Left kidney (tissue), 2 donors: ENCODE results near the gene MMAB. TPM values are rescaled to one million over a fixed set of nuclear protein-coding genes. Genes with fewer than 3 reads are reported as not detected.

Experiments
- DNase-seq: peaks from one replicate; pipeline ENCODE4 v3.0.0-alpha.2; 2013
- polyA plus RNA-seq: library from polyadenylated mRNA; unstranded; fragments of 120-200 nt; gene quantifications from one replicate; pipeline ENCODE4 v1.2.1, GENCODE V29; 2013; ENCODE audit not compliant: insufficient read length

MMAB gene
- polyA plus RNA-seq, 1 donor, result 35.2 TPM

DNA sequence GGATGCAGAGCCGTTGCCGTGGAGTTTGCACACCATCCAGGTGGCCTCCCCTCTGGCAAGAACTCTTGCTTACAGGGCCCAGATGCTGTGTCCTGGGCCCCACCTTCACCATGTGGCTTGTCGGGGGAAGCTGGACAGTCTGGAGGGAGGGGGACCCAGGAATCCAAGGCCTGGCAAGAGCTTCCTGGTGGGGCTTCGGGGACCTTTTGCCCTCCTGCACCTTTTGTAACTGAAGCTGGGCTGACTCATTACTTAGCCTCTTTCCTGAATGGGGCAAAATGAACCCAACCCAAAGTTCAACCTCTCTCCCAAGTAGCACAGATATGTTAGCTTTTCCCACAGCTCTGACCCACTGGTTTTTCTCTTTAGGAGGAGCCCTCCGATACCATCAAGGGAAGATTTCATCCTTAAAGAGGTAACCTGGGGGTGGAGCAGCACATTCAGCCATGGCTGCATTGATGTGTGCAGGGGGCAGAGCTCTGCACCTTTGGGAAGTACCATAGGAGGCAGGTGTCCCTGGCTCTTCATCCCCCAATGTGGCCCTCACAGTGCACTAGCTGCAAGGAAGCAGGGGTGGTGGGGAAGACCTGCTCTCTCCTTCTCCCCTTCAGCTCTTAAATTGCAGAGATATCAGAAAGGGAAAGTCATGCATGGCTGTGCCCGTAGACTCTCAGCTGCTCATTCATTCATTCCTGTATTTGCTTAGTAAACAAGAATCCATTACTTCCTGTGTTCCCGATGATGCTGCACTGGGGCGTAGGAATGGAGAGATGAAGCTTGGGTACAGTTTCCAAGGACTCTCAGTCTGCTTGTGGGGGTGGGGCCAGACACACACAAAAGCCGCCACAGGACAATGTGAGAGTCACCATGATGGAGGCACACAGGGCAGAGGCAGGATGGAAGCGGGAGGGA, 13.3 kb upstream of the MMAB start:
- DNase-seq, result no peak

GRCh38 chr12:109583733-109584132, 10.4 kb upstream of the MMAB start:
- no peak for DNase-seq

DNA sequence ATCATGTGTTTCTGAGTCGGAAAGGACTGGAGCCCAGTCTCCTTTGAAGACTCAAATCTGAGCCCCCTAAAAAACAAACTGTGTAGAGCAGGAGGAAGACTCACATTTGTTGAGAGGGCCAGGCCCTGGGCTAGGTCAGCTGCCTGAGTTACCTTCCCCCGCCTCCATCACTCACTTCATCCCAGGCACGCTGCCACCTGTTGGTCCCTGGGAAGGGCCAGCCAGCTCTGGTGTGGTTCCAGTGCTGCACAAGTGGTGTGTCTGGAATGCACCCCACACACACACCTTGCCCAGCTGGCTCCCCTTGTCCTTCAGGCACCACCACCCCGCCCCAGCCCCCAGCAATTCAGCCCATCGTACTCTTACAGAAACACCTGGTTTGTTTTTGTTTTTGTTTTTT, 9.3 kb upstream of the MMAB start:
- no peak for DNase-seq

GRCh38 chr12:109581856-109582255, 8.6 kb upstream of the MMAB start:
- DNase-seq, result no peak

GRCh38 chr12:109581334-109581691, 8.0 kb upstream of the MMAB start:
- no peak for DNase-seq

DNA sequence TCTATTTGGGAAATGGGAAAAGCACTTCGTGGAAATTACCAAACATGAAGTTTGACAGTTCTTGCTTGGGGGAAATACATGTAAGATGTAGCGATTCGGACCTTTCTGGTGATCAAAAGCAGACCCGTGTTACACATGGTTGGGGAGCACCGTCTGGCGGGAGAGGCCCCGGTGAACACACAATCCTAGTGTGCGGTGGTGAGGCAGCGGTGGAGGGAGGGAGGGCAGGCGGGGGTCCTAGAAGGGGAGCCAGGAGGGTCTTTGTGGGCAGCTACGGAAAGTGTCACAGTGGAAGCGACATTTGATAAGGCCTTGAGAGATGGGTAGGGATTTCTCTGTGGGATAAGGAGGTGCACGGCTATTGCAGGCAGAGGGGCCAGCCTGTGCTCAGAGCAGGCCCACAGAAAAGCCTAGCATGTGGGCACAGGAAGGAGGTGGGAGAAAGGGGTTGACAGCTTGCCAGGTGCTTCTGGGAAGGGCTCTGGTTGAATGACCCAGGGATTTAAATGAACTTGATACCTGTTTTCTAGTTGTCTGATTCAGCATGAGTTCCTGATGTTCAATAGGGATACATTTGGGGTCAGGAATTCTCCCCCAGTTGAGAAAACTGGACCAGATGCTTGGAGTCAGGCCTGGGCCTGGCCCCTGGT, 7.5 kb upstream of the MMAB start:
- DNase-seq, result no peak

GRCh38 chr12:109580272-109580671, 7.0 kb upstream of the MMAB start:
- no peak for DNase-seq

DNA sequence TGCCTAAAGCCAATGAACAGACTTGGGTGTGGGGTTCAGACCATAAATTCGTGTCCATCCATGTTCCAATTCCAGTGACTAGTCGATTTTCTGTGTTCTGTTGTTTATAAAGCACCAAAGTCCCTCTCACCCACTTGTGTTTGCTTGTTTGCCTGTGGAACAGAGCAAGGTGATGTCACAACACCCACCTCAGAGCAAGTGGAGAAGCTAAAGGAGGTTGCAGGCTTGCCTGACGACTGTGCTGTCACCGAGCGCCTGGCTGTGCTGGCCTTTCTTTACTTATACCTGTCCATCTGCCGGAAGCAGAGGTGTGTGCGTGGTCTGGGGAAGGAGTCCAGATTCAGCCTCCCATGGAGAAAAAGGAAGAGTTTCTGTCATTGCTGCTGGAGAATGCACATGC, 6.3 kb upstream of the MMAB start:
- no peak for DNase-seq

DNA sequence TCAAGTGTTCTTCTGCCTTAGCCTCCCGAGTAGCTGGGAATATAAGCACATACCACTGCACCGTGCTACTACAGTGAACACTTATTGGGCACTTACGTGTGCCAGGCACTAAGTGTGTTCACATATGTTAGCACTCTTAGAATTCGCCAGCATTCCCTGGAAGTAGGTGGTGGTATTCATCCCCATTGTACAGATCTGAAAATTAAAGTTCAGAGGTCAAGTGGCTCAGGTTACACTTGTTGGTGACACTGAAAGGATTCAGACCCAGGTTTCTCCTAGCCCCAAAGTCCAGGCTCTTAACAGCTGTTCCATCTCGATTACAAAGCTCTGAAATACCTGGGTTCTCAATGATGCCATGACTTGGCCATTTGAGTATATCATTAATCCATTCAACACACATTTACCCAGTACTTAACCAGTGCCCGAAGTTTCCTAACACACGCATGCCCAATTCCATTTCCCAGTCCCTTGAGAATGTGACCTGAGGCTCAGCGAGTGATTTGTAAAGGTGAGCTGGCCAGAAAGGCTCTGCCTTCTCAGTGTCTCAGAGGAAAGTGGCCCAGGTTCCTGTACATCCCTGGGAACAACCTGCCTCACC, 5.1 kb upstream of the MMAB start:
- no peak for DNase-seq

GRCh38 chr12:109577311-109577710, 4.0 kb upstream of the MMAB start:
- no peak for DNase-seq

DNA sequence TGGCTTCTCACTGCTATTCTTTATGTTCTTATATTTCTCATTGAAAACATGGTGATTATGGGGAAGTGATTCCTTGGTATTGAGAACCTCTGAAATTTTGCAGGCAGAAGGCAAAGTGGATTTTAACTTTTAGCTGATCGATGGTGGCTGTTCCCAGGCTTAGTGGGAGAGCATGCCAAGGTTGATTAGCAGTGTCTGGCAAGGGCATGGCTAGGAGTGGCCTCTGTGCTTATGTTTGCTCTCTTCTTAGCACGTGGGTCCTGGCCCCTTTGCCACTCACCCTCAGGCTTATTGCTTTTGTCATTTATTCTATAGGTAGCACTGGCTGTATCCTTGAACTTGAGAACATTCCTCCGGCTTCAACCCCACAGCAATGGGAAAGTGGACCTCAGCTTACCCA, 2.4 kb upstream of the MMAB start:
- DNase-seq, result no peak

DNA sequence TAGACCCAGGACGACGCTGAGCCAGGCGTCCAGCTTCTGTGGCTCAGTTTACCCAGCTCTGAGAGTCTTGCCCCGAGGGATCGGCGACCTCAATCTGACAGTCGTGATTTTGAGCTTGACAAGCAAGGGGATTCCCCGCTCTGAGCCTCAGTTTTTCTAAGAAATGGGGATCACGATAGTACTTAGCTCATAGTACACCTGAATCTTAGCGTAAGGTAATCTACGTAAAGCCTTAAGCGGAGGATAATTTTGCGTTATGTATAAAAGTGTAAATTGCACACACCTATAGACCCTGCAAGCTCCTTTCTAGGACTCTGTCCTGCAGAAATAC, 575 bp upstream of the MMAB start:
- DNase-seq, result no peak

DNA sequence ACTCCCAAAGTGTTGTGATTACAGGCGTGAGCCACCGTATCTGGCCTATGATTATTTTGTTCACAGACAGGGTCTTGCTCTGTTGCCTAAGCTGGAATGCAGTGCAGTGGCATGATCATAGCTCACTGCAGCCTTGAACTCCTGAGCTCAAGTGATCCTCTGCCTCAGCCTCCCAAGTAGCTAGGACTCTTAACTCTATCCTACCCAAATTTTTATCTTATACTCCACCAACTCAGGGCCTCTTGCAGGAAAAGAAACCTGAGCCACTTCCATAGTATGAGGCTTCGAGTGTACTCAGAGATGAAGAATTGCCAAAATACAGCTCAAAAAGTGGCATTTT, 828 bp downstream of the MMAB start:
- DNase-seq, result no peak

GRCh38 chr12:109571773-109572505, 1.4 kb downstream of the MMAB start:
- no peak for DNase-seq

DNA sequence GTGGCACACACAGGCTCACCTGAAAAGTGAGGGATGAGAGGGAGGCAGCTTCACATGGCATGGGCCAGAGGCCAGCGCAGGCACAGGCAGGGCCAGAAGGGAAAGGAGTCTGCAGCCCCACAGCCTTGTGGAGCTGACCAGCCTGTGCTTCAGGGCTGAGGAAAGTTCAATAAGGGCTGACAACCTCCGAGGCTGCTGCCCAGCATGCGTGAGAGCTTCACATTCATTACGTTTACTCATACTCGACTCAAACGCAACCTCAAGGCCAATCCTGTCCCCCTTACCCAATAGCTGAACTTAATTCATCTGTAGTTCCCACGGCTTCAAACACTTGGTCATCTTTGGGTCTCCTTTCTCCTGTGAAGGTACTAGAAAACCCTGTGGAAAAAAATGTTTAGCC, 4.8 kb downstream of the MMAB start:
- no peak for DNase-seq

DNA sequence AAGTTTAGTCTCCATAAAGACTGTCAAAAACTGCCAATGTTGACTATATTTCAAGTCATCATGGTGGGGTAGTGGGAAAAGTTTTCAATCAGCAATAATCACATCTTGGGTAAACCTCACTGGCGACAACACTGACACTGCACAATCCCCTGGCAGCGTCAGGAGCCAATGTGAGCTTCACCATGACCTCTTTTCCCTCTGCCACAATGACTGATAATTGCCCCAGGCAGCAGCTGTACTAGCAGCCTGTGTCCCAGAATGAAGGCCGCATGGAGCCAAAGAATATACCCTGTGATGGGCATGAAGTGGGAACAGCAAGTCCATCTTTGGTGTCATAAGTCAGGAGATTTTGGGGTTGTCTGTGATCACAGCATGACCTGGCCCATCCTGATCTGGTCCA, 5.3 kb downstream of the MMAB start:
- DNase-seq, result no peak

- DNase-seq, result no peak
Measured at GRCh38 chr12:109567296-109567695, 6.0 kb downstream of the MMAB start.

DNA sequence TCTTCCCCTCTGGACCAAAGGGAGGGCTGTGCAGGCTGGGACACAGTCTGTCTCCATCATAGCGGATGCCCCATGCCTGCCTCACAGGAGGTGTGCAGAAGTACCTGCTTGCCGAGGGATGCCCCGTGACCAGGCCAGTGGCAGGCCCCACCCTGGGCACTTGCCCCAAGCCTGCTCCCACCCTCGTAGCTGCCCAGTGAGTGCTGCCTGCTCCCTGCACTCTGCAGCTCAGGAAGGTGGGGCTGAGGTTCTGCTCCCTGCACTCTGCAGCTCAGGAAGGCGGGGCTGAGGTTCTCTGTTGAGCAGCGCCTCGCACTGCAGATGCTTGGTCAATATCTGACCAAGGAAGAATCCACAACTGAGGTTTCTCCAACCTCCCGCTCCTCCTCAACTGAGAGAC, 6.9 kb downstream of the MMAB start:
- no peak for DNase-seq

DNA sequence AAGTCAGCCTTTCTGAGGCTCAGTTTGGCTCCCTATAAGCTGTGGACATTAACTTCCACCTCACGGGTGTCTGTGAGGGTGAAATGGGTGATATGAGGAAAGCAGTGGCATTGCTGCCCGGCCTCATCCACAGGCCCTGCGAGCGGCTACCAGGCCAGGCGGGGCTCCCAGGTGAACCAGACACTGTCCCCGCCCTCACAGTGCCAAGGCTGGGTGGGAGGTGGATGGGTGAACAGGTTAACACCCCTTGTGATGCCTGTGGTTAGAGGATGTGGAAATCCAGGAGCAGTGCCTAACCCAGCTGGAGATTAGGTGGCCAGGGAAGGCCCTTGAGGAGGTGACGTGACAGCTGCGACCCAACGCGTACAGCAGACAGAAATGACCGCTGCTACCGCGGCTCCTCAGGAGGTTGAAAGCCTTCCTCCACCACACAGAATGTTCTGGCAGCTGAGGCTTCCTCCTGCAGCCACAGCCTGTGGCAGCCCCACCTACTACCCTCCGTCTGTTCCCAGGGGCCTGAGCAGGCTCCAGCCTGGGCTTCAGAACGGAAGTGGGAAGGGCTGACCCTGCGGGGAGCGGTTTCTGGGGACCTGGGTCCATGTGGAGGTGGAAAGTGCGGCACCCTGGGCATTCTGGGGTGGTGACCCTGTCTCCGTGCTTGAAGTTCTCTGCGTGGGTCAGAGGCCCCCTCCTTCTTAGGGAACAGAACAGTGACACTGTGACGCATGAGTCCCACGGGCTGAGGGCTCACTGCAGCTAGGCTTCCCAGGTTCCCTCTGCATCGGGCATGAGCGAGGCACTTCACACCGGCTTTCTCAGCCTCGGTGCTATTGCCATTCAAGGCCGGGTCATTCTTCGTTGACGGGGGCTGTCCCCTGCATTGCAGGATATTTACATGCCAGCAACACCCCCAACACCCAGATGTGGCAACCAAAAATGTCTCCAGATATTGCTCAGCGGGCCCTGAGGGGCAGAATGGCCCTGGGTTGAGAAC, 9.7 kb downstream of the MMAB start:
- DNase-seq, result no peak

DNA sequence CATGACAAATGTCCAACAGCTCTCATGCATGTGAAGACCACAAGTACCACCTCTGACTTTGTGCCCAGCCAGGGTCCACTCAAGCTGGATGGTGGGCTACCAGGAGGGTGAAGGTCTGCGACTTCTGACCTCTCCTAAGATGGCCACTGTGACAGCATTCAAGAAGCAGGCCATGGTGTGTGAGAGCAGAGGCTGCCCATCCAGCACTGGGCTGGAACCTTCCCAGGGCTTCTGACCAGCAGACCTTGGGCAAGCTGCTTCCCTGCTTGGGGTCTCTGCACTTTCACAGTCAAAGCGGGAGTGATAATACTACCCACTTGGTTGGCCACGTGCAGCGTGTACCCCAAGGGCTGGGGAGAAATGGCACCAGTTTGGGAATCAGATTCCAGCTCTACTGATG, 10.4 kb downstream of the MMAB start:
- DNase-seq, result no peak

- no peak for DNase-seq
Measured at GRCh38 chr12:109561711-109562030, 11.6 kb downstream of the MMAB start.
